Measurements from ENCODE around the gene CAMK1D. TPM values are rescaled to one million over a fixed set of nuclear protein-coding genes. Genes with fewer than 3 reads are reported as not detected.

The CAMK1D gene
- total and polyA plus RNA-seq, 2 of the 8 experiments (the other 6 are each of a cell fraction or from before 2014, with no cell fraction given): 3.5 to 10.6 TPM

DNA sequence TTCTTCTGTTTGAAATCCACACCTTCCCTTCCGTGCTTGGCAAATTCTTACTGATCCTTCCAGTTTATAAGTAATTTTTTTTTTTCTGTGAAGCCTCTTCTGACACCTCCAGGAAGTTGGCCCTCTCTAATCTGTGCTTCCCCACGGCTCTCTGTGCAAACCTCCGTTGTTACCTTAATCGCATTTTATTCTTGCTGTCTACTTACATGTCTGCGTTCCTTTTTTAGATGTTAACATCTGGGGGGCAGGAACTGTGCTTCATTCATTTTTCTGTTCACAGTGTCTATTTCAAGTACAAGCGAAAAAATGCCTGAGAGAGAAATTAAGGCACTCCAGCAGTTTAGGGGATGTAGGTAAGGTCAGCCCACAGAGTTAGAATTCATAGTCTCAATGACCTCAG is 8.4 kb upstream of the CAMK1D start:
- ChIA-PET POLR2A (ENCODE audit: partially characterized antibody) (no interaction called here), CTCF (ENCODE audit: partially characterized antibody) (interaction anchor here (0.7 kb wide), 1 partner anchor 711 kb away, joined by 3 read pairs; no protein-coding TSS in a partner anchor)
- FAIRE-seq (no peak), DNase-seq (ENCODE audit: low read depth in 1 of 2, low spot score in 2 of 2) (no peak)
- Histone ChIP-seq H3K79me2 (ENCODE audit: control insufficient read depth in 1 of 2, insufficient read depth in 2 of 2, low read length in 2 of 2) (no peaks in the 10 kb centered on the region), H2BK5ac (ENCODE audit: low read depth, low read length) (no peak overlapping the region), H3K36me3 (ENCODE audit: control insufficient read depth in 2 of 4, insufficient read depth in 4 of 4, low read length in 3 of 4) (no peaks in the 10 kb centered on the region), H2BK12ac (ENCODE audit: low read depth, low read length) (no peak overlapping the region), H4K20me1 (replicated peaks in 1 of 2; ENCODE audit: control insufficient read depth in 1 of 2, insufficient read depth in 2 of 2, low read length in 2 of 2) (no peaks in the 10 kb centered on the region), H3K23me2 (ENCODE audit: low read depth, low read length) (no peaks in the 10 kb centered on the region), H2BK15ac (ENCODE audit: low read length) (no peak overlapping the region), H2AFZ (ENCODE audit: low read length) (no peak overlapping the region), H3K23ac (ENCODE audit: insufficient read length) (no peak overlapping the region), H4K91ac (replicated peaks; ENCODE audit: insufficient read length, low read length) (no peak overlapping the region), H4K5ac (ENCODE audit: insufficient read length, low read depth, low read length) (no peak overlapping the region), H2BK20ac (ENCODE audit: low read length) (no peak overlapping the region), H3K9me3 (ENCODE audit: insufficient read depth in 2 of 2, low read depth in 1 of 2, low read length in 1 of 2) (no peaks in the 10 kb centered on the region), H2AK5ac (ENCODE audit: low read depth, low read length) (no peak overlapping the region), H3K18ac (ENCODE audit: extremely low read depth, low read length) (no peak overlapping the region), H3K9ac (replicated peaks in 1 of 4; ENCODE audit: extremely low read depth in 1 of 4, low read depth in 3 of 4, low read length in 3 of 4) (no peak overlapping the region), H3K14ac (ENCODE audit: insufficient read length) (no peak overlapping the region), H4K8ac (ENCODE audit: extremely low read depth, insufficient read depth, low read length) (no peak overlapping the region), H3K79me1 (ENCODE audit: low read depth, low read length) (no peaks in the 10 kb centered on the region), H3K56ac (replicated peaks; ENCODE audit: insufficient read length, low read depth, low read length) (no peak overlapping the region), H3K27ac (ENCODE audit: low read depth, low read length) (no peak overlapping the region), H3K4me1 (replicated peaks in 1 of 4; ENCODE audit: control insufficient read depth in 3 of 4, insufficient read depth in 4 of 4, low read length in 3 of 4) (no peaks in the 10 kb centered on the region; a peak in 1 of 7 replicates), H3K4me3 (ENCODE audit: extremely low read depth in 1 of 4, insufficient read depth in 2 of 4, low read depth in 3 of 4, low read length in 4 of 4) (no peak overlapping the region), H3K4me2 (ENCODE audit: insufficient read depth in 1 of 2, low read depth in 2 of 2, low read length in 2 of 2) (no peak overlapping the region), H3K4ac (replicated peaks; ENCODE audit: insufficient read length, low read depth, low read length) (no peak overlapping the region), H3K27me3 (replicated peaks in 1 of 4; ENCODE audit: control insufficient read depth in 3 of 4, extremely low read depth in 1 of 4, insufficient read depth in 3 of 4, low read length in 3 of 4) (no peaks in the 10 kb centered on the region), H2BK120ac (replicated peaks; ENCODE audit: low read depth, low read length) (no peak overlapping the region)
- no peak for TF ChIP-seq RNF2 (IDR thresholded peaks at IDR 0.05; ENCODE audit: borderline replicate concordance, low read depth, low read length, missing control alignments, poor library complexity, severe bottlenecking)
- 87% methylated on average over 6 of the region's 6 CpGs; no CpG with 5 or more reads in 1 of the 2 experiments for WGBS, 2 experiments (ENCODE audit: extremely low coverage in 1 of 2, insufficient coverage in 1 of 2, insufficient read length in 1 of 2, insufficient replicate concordance in 2 of 2, low coverage in 1 of 2, low lambda C conversion rate in 2 of 2, missing lambda C conversion rate in 1 of 2)

Data from H1 (cell line).